ENCODE results near the gene TBC1D12. TPM values are rescaled to one million over a fixed set of nuclear protein-coding genes. Genes with fewer than 3 reads are reported as not detected.
A peak's percentile ranks its signal among the peaks of the same experiment; 100 is the strongest.

Gene TBC1D12
- total RNA-seq, 4 donors from 2014 or later = 30.0 to 36.0 (median 32.9) TPM

DNA sequence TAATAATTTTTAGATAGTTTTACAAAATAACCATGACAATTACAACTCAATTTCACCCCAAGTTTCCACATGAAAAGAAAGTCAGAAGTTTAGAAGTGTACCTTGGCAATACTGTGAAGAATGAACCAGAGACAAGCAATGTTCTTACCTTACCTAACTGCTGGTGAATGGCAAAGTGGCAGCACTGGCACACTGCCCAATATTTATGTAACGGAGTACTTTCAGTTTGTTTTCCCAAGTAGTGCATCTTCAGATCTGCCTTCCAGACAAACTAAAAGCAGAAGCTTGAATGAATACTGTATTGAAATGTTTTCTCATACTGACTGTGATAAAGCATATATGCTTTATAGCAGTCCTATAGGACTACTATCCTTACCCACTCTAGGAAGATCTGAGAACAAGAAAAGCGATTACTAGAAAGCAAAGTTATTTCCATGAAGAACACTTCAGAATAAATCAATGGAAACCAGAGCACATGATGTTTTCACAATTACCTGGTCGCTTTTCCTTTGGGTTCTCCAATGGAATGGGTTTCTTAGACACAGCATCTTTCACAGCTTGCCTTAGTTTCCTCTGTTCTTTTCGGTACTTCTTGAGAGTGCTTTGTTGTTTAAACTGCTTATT, 41.1 kb upstream of the TBC1D12 start:
- Histone ChIP-seq H3K4me1 (peaks cover 0 to 34% (median 14%) of the 10 kb centered on the region in 4 donors), H3K36me3 (peaks cover 0 to 32% (median 0%) of the 10 kb centered on the region in 3 donors), H3K27me3 (no peaks in the 10 kb centered on the region), H3K4me3 (peak overlapping the region in 2 of 4 donors; percentile 4 to 76), H3K9me3 (no peaks in the 10 kb centered on the region), H3K27ac (no peak overlapping the region)
- peak in 1 of 2 donors; percentile 30 for DNase-seq (ENCODE audit: low spot score in 2 of 2)
- TF ChIP-seq EP300 (IDR thresholded peaks at IDR 0.05) (no peak), POLR2A (IDR thresholded peaks at IDR 0.05) (no peak)
- TF ChIP-seq, protein P1, sequence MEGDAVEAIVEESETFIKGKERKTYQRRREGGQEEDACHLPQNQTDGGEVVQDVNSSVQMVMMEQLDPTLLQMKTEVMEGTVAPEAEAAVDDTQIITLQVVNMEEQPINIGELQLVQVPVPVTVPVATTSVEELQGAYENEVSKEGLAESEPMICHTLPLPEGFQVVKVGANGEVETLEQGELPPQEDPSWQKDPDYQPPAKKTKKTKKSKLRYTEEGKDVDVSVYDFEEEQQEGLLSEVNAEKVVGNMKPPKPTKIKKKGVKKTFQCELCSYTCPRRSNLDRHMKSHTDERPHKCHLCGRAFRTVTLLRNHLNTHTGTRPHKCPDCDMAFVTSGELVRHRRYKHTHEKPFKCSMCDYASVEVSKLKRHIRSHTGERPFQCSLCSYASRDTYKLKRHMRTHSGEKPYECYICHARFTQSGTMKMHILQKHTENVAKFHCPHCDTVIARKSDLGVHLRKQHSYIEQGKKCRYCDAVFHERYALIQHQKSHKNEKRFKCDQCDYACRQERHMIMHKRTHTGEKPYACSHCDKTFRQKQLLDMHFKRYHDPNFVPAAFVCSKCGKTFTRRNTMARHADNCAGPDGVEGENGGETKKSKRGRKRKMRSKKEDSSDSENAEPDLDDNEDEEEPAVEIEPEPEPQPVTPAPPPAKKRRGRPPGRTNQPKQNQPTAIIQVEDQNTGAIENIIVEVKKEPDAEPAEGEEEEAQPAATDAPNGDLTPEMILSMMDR (IDR thresholded peaks at IDR 0.05) = no peak
- WGBS, 2 donors = 75 to 78% methylated on average over 4 of the region's 4 CpGs

DNA sequence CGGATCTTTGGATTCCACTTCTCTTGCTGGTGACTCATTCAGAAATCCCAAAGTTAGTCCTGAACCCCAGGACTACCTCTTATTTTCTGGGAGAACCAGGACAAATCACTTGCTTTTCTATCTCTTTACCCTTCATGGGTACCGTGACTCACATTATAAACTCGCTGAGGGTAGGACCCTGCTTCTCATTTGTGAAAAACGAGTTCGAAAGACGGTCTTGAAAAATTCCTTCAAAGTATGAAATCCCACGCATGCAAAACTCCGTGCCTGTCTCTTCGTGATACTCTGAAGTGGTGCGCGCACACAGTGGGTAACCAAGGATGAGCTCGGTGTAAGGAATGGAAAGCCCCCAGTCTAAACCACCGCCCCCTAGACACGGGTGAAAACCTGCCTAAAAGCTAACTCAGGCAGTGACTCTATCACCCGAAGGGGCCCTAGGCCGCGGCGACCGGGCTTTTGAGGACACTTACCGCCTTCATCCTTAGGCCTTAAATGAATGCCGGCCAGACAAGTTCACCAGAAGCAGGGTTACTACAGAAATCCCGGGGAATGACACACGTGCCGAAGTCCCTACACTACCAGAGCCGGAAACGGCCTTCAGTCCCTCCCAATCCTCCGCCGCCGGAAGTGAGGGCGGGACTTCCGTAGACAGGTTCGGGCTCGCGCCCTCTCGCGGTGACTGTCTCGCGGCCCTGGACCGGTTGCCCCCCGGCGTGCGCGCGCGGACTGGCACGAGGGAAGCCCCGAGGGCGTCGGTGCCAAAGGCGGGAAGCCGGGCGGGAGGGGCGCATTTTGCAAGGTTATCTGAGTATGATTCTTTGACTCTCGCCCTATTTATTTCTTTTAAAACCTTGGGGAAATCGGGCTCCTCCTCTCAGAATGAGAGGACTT, 39.7 kb upstream of the TBC1D12 start, which contains the start of gene NOC3L:
Gene NOC3L (minus strand): TSS at position 580 of the 891 bp plus-strand sequence. CDS start 101 bp downstream, at position 479.
- Histone ChIP-seq H3K4me3 (peak within 1 kb of the TSS; percentile 40 to 79 (median 68)), H3K27ac (peak within 1 kb of the TSS in 3 of 4 donors; percentile 74 to 82 (median 80)), H3K36me3 (peaks cover 0 to 19% (median 0%) of the 10 kb centered on the region in 3 donors), H3K27me3 (no peaks in the 10 kb centered on the region), H3K9me3 (no peaks in the 10 kb centered on the region), H3K4me1 (peaks cover 0 to 34% (median 14%) of the 10 kb centered on the region in 4 donors)
- 1% methylated on average over 53 to 54 of the region's 55 CpGs for WGBS, 2 donors
- TF ChIP-seq, protein P1 (IDR thresholded peaks at IDR 0.05) = peak; percentile 89 to 95 (median 90)
- TF ChIP-seq POLR2A (IDR thresholded peaks at IDR 0.05) = no peak
- TF ChIP-seq EP300 (IDR thresholded peaks at IDR 0.05) = peak; percentile 77 to 80
- DNase-seq (ENCODE audit: low spot score in 2 of 2) = peak; percentile 91 to 94

DNA sequence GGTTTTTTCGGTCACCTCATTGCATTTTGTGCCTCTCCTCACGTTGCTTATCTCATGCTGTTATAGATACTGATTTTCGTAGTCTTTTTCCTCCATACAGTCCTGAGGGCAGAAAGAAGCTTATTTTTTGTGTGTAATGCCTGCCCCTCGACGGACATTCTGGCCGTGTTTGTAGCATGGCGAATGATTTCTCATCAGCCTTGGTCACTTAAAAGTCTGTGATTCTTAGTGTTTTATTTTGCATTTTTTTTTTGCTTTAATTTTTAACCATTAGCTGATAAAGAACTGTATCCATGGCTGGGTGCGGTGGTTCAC, 39.1 kb upstream of the TBC1D12 start:
- WGBS, 2 donors = 36 to 40% methylated on average over 8 of the region's 8 CpGs
- TF ChIP-seq EP300 (IDR thresholded peaks at IDR 0.05) (no peak), POLR2A (IDR thresholded peaks at IDR 0.05) (no peak)
- TF ChIP-seq, protein P1 (IDR thresholded peaks at IDR 0.05) = peak in 1 of 5 experiments; percentile 29
- H3K27ac ChIP-seq = peak overlapping the region in 2 of 4 donors; percentile 80 to 82
- H3K27me3 ChIP-seq = no peaks in the 10 kb centered on the region
- peak overlapping the region; percentile 40 to 79 (median 68) for H3K4me3 ChIP-seq
- H3K4me1 ChIP-seq = peaks cover 0 to 34% (median 14%) of the 10 kb centered on the region in 4 donors
- H3K9me3 ChIP-seq = no peaks in the 10 kb centered on the region
- peaks cover 0 to 13% (median 0%) of the 10 kb centered on the region in 3 donors for H3K36me3 ChIP-seq
- DNase-seq (ENCODE audit: low spot score in 2 of 2) = no peak

DNA sequence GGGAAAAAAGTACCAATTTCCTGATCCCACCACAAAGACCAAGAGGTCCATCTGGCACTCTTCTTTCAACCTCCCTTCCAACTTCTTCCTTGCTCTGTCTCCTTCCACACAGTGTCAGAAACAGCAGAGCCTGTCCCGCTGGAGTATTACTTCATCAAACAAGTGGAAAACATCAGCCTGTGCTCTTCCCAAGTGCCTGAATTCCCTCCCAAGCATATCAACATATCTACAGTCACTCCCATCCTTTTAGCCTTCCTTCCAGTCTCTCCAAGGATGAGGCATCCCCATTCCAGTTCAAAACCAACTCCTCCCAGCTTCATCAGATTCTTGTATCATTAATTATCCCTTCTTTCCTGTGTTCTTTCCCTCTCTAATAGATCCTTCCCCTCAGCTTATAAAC, 37.9 kb upstream of the TBC1D12 start:
- Histone ChIP-seq H3K27me3 (no peaks in the 10 kb centered on the region), H3K4me3 (no peak overlapping the region), H3K36me3 (peaks cover 0 to 8% (median 0%) of the 10 kb centered on the region in 3 donors), H3K9me3 (no peaks in the 10 kb centered on the region), H3K4me1 (peaks cover 0 to 29% (median 14%) of the 10 kb centered on the region in 4 donors), H3K27ac (no peak overlapping the region)
- WGBS, 2 donors = 77 to 92% methylated on average over 1 of the region's 1 CpG
- TF ChIP-seq, protein P1 (IDR thresholded peaks at IDR 0.05) = no peak
- TF ChIP-seq EP300 (IDR thresholded peaks at IDR 0.05) (no peak), POLR2A (IDR thresholded peaks at IDR 0.05) (no peak)
- DNase-seq (ENCODE audit: low spot score in 2 of 2) = no peak
